IPS DF 19.7 (cell line): ENCODE data around the gene PRPS2.

Experiments used
- DNase-seq: peaks from one replicate; pipeline ENCODE4 v3.0.0-alpha.2; 2013; ENCODE audit warnings: low read depth, low spot score

The PRPS2 gene

GRCh38 chrX:12814420-12814819, 23.2 kb downstream of the PRPS2 start:
- no peak for DNase-seq

GRCh38 chrX:12817528-12817927, 26.3 kb downstream of the PRPS2 start:
- no peak for DNase-seq

GRCh38 chrX:12819222-12819621, 28.0 kb downstream of the PRPS2 start:
- DNase-seq = no peak

- DNase-seq = no peak
Observed at GRCh38 chrX:12820737-12821136, 29.5 kb downstream of the PRPS2 start.

GRCh38 chrX:12824944-12825343, 33.7 kb downstream of the PRPS2 start:
- no peak for DNase-seq

- DNase-seq = no peak
Observed at GRCh38 chrX:12825801-12826200, 34.6 kb downstream of the PRPS2 start.

GRCh38 chrX:12843061-12843667, 52.0 kb downstream of the PRPS2 start:
- no peak for DNase-seq

GRCh38 chrX:12843668-12844279, 52.6 kb downstream of the PRPS2 start:
- DNase-seq = no peak

- no peak for DNase-seq
Observed at GRCh38 chrX:12844319-12844718, 53.1 kb downstream of the PRPS2 start.

GRCh38 chrX:12865359-12865758, 74.1 kb downstream of the PRPS2 start:
- DNase-seq = no peak

- no peak for DNase-seq
Observed at GRCh38 chrX:12866451-12867377, 75.5 kb downstream of the PRPS2 start, which contains the start of gene TLR7. Gene TLR7, plus strand, starts transcription at chrX:12867072. Its CDS starts 507 bp downstream, at chrX:12867579.

- DNase-seq = no peak
Observed at GRCh38 chrX:12867685-12868084, 76.5 kb downstream of the PRPS2 start.

GRCh38 chrX:12868747-12869146, 77.5 kb downstream of the PRPS2 start:
- no peak for DNase-seq

- no peak for DNase-seq
Observed at GRCh38 chrX:12871257-12871656, 80.0 kb downstream of the PRPS2 start.

GRCh38 chrX:12872741-12873140, 81.5 kb downstream of the PRPS2 start:
- DNase-seq = no peak
